Measurements from ENCODE around the gene NFRKB. TPM values are rescaled to one million over a fixed set of nuclear protein-coding genes. Genes with fewer than 3 reads are reported as not detected.

Gene NFRKB
- total and polyA plus RNA-seq, 8 donors: 11.0 to 18.3 (median 12.6) TPM

DNA sequence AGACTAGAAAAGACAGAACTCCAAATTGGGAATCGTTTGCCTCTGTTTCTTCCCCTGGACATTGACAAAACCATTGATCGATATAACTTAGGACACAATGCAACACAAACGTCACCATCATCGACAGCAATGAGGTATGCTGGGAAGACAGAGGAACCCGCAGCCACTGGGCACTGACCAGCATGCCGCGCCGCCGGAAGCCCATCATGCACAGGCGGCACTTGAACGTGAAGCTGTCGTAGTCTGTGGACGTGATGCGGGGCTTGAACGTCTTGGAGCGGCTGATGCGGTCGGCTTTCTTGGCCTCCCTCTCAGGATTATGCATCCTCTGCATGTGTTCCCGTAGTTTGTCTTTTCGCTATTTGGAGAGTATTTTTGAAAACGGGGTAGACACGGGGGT, 23.0 kb upstream of the NFRKB start:
- 91 to 93% methylated on average over 22 of the region's 22 CpGs for WGBS, 2 donors
- no peak overlapping the region for H3K27ac ChIP-seq
- H3K4me1 ChIP-seq: no peaks in the 10 kb centered on the region
- H3K9me3 ChIP-seq: no peaks in the 10 kb centered on the region
- DNase-seq (no peak), FAIRE-seq (no peak), ATAC-seq (no peak)
- no peaks in the 10 kb centered on the region for H3K27me3 ChIP-seq
- TF ChIP-seq, protein P1, sequence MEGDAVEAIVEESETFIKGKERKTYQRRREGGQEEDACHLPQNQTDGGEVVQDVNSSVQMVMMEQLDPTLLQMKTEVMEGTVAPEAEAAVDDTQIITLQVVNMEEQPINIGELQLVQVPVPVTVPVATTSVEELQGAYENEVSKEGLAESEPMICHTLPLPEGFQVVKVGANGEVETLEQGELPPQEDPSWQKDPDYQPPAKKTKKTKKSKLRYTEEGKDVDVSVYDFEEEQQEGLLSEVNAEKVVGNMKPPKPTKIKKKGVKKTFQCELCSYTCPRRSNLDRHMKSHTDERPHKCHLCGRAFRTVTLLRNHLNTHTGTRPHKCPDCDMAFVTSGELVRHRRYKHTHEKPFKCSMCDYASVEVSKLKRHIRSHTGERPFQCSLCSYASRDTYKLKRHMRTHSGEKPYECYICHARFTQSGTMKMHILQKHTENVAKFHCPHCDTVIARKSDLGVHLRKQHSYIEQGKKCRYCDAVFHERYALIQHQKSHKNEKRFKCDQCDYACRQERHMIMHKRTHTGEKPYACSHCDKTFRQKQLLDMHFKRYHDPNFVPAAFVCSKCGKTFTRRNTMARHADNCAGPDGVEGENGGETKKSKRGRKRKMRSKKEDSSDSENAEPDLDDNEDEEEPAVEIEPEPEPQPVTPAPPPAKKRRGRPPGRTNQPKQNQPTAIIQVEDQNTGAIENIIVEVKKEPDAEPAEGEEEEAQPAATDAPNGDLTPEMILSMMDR (IDR thresholded peaks at IDR 0.05): no peak
- intact Hi-C loops (cut with DNase I): no loop called here
- H3K4me3 ChIP-seq: no peak overlapping the region
- peaks cover 0 to 7% (median 0%) of the 10 kb centered on the region in 3 donors for H3K36me3 ChIP-seq

DNA sequence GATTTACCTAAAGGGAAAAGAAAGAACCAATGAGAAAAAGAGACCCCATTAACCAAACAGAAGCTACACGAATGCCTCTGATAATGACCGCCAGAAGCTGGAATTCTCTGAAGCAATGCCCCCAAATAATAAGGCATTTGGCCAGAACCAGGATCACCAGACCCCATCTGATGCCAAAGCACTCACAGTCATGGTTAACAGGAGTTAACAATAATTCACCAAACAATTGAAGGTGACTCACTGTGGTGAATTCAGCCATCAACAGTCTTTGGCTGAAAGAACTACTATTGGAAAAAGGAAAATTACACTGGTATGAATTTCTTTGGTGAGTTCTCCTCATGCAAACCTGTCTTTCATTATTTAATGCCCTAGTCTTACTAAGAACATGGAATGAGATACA, 21.9 kb upstream of the NFRKB start:
- DNase-seq (no peak), ATAC-seq (no peak), FAIRE-seq (no peak)
- intact Hi-C loops (cut with DNase I): no loop called here
- no peaks in the 10 kb centered on the region for H3K27me3 ChIP-seq
- 83 to 87% methylated on average over 2 of the region's 2 CpGs for WGBS, 2 donors
- H3K4me1 ChIP-seq: no peaks in the 10 kb centered on the region
- H3K36me3 ChIP-seq: peaks cover 0 to 7% (median 0%) of the 10 kb centered on the region in 3 donors
- no peak overlapping the region for H3K4me3 ChIP-seq
- H3K9me3 ChIP-seq: no peaks in the 10 kb centered on the region
- H3K27ac ChIP-seq: no peak overlapping the region
- TF ChIP-seq, protein P1 (IDR thresholded peaks at IDR 0.05): no peak

DNA sequence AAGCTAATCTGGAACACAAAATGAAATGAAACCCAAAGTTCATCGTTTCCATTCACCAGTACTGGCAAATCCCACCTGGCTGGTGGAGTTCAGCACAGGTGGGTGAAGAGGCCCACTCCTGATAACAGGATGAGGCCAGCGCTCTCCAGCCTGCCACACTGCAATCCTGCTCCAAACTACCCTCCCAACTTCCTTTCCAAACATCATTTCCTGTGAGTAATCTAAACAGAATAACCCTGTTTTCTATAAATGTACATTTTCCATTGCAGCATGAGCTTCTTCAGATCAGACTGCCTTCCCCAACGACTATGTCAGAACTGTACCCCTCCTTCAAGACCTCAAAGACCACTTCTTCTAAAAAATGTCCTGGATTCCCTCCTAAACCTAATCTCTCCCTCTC, 15.9 kb upstream of the NFRKB start:
- Histone ChIP-seq H3K36me3 (peaks cover 0 to 17% (median 0%) of the 10 kb centered on the region in 3 donors), H3K4me3 (no peak overlapping the region), H3K9me3 (no peaks in the 10 kb centered on the region), H3K27me3 (no peaks in the 10 kb centered on the region), H3K4me1 (no peaks in the 10 kb centered on the region), H3K27ac (no peak overlapping the region)
- TF ChIP-seq, protein P1 (IDR thresholded peaks at IDR 0.05): no peak
- DNase-seq: no peak
- ATAC-seq: no peak
- intact Hi-C loops (cut with DNase I): no loop called here
- WGBS, 2 donors: 75 to 77% methylated on average over 3 of the region's 3 CpGs
- no peak for FAIRE-seq

DNA sequence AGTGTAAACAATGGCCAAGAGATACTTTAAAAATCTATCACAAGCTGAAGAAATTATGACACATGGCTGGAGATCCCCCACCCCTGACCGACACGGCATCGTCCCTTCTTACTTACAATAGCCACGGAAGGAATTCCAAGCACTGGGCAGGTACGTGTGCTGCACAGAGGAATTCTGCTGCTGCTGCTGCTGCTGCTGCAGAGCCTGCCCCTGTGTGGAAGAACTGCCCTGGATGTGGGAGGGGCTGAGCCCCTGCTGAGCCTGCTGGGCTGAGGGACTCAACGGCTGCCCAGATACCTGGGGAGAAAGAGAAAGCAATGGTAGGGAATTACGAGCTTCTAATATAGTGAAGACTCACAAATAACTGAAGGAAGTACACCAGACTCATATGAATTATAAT, 15.0 kb upstream of the NFRKB start:
- no peak for FAIRE-seq
- H3K9me3 ChIP-seq: no peaks in the 10 kb centered on the region
- no peak for ATAC-seq
- peaks cover 0 to 20% (median 0%) of the 10 kb centered on the region in 3 donors for H3K36me3 ChIP-seq
- H3K27ac ChIP-seq: no peak overlapping the region
- H3K4me3 ChIP-seq: no peak overlapping the region
- 93 to 95% methylated on average over 7 of the region's 7 CpGs for WGBS, 2 donors
- DNase-seq: no peak
- intact Hi-C loops (cut with DNase I): no loop called here
- TF ChIP-seq, protein P1 (IDR thresholded peaks at IDR 0.05): no peak
- H3K27me3 ChIP-seq: no peaks in the 10 kb centered on the region
- no peaks in the 10 kb centered on the region for H3K4me1 ChIP-seq

DNA sequence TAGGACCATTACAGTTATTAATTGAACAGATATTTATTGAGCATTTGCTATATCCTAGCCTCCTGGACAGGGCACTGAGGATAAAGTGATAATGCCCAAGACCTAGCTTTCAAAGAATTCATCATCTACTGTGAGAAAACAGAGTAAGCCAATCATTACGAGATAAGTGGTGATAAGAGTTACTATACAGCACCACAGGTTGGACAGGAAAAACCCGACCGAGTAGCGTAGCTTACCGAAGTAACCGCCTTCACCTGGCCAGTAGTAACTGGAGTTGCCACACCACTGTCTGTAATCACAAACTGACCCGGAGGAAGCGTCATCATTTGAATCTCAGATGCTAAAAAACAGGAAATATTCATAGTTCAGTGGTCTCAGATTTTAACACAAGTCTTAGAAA, 10.0 kb upstream of the NFRKB start:
- H3K4me1 ChIP-seq: no peaks in the 10 kb centered on the region
- DNase-seq (no peak), ATAC-seq (no peak), FAIRE-seq (no peak)
- WGBS, 2 donors: 85 to 89% methylated on average over 8 of the region's 8 CpGs
- intact Hi-C loops (cut with DNase I): no loop called here
- no peaks in the 10 kb centered on the region for H3K27me3 ChIP-seq
- TF ChIP-seq, protein P1 (IDR thresholded peaks at IDR 0.05): no peak
- no peaks in the 10 kb centered on the region for H3K9me3 ChIP-seq
- peaks cover 0 to 11% (median 0%) of the 10 kb centered on the region in 3 donors for H3K36me3 ChIP-seq
- no peak overlapping the region for H3K27ac ChIP-seq
- no peak overlapping the region for H3K4me3 ChIP-seq

Data from pancreas (tissue), 10 donors.